NB4 (cell line): ENCODE data around the gene CKS1B.

Source experiments
- MAX ChIP-seq: IDR thresholded peaks from 2 replicates; pipeline ENCODE4 v1.6.1; 2011; ENCODE audit warnings: low read depth, low read length
- POLR2A ChIP-seq: IDR thresholded peaks from 2 replicates; pipeline ENCODE4 v1.6.1; 2011; ENCODE audit warnings: mild to moderate bottlenecking; ENCODE audit not compliant: insufficient read length; ENCODE audit errors: extremely low read depth
- TF ChIP-seq, protein P1 (sequence below): IDR thresholded peaks from one replicate; pipeline ENCODE4 v1.5.1; 2012; ENCODE audit warnings: low read depth, low read length

DNA sequence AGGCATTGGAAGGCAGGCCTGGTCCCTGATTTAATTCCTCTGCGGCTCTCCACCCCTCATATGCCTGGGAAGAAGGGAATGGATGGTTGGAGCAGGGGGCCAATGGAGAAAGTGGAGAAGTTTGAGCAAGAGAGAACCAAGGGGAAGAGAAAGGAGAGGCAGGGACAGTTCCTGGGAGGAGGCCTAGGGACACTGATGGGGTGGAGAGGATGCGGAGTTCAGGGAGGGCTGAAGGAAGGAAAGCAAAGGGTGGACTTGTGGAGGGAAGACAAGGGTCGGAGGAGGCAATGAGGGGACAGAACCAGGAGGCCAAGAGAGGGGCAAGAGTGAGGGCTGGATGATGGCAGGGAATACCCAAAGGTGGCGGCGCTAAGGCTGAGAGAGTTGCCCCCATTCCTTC lies 35.3 kb downstream of the CKS1B start:
- TF ChIP-seq, protein P1, sequence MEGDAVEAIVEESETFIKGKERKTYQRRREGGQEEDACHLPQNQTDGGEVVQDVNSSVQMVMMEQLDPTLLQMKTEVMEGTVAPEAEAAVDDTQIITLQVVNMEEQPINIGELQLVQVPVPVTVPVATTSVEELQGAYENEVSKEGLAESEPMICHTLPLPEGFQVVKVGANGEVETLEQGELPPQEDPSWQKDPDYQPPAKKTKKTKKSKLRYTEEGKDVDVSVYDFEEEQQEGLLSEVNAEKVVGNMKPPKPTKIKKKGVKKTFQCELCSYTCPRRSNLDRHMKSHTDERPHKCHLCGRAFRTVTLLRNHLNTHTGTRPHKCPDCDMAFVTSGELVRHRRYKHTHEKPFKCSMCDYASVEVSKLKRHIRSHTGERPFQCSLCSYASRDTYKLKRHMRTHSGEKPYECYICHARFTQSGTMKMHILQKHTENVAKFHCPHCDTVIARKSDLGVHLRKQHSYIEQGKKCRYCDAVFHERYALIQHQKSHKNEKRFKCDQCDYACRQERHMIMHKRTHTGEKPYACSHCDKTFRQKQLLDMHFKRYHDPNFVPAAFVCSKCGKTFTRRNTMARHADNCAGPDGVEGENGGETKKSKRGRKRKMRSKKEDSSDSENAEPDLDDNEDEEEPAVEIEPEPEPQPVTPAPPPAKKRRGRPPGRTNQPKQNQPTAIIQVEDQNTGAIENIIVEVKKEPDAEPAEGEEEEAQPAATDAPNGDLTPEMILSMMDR, result no peak
- TF ChIP-seq POLR2A (no peak), MAX (no peak)
